Central memory CD4-positive, alpha-beta T cell (primary cell): ENCODE measurements around the gene TUFM.
A peak's percentile ranks its signal among the peaks of the same experiment; 100 is the strongest.
"Not testable (repeated sequence)": the region's sequence is repeated elsewhere in the genome, so short reads cannot be mapped to it uniquely, and the experiment has no call there.

Source experiments
- DNase-seq: peaks from one replicate; pipeline ENCODE4 v3.0.0; 2022

TUFM gene

DNA sequence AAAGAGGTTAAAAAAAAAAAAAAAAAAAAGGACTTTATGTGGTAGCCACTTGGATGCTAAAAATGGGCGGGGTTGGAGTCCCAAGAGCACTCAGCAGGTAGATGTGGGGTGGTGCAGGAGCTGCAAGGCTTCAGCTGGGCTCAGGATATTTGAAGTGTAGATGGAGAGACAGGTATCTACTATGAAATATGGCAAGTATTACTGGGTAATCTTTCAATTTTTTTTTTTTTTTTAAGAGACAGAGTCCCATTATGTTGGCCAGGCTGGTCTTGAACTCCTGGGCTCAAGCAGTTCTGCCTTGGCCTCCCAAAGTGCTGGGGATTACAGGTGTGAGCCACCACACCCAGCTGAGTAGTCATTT is 7.6 kb downstream of the TUFM start:
- DNase-seq, result no peak

DNA sequence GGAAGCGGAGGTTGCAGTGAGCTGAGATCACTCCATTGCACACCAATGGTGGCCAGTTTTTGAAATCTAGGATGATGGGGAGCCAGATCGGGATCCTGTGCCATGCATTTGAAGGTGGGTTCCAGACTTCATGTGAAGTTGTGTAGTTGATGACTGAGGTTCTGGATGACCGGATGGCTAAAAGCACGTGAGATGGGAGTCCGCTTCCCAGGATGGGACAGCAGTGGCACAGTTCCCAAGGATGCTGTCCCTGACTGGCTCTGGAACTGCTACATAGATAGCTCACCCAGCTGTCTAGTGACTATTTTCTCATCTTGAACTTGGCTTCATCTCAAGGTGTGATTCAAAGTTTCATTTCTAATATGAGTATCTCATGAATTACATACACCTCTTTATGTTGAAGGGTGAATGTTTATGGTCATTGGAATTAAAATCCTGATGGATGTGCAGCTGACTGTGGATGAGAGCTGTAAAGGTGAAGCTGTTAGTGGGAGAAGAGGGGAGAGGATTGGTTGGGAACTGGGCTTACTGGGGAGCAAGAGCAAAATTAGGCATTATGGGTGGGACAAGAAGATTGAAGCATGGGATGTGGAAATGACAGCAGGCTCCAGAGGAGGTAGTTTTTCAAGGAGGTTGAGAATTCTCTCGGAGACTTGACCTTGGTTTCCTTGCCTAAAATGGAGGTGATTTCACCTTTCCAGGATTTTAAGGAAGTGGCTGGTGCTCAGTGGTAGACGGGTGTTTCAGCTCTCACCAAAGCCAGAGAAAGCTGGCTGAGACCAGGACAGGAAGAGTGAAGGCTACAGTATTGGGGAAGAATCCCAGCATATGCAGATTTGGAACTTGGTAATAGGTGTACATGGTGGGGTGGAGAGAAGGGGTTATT is 8.2 kb downstream of the TUFM start:
- DNase-seq, result no peak

DNA sequence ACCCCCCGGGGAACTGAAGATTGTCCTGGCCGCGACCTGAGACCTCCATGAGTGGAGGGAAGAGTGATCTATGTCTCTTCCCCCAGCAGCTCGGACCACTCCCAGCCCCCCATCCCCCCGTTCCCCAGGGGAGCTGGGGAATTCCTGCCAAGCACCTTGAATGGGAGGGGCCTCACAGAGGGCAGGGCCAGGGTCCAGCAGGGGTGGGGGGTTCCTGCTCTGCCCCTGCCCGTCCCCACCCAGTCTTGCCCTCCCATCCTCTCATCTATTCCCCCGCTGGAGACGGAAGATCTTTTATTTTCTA is 9.4 kb downstream of the TUFM start:
- no peak for DNase-seq

DNA sequence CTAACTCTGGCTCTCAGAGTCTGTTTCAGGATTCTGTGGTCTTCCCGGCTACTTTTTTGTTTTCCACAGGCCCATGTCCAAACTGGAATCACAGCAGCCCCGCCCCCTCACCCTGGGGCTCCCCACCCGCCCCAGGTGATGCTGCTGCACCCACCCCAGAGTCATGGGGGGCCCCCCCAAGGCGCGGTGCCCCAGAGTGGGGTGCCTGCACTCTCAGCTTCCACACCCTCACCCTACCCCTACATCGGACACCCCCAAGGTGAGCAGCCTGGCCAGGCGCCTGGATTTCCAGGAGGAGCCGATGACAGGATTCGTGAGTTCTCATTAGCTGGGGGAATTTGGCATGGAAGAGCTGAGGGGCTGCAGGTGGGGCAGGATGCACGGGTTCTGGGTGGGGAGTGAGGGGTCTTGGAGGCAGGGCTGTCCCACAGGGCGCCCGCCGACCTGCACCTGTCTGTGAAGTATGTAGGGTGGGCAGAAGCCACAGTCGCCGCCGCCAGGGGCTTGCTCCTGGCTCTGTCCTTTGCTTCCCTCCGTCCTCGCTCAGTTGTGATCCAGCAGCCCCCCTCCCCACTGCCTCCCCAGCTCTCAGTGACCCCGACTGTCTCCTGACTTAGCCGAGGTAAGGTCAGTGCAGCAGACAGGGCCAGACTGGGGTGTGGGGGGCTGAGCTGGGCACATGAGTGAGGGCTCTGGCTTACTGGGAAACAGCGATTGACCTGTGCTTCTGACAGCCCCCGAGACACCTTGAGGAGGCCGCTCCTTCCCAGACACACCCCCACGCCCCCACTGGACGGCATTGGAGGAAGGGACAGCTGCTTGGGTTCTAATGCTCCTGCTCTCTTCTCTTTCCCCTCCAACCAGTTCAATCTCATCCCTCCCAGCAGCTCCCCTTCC is 10.0 kb downstream of the TUFM start:
- DNase-seq, result no peak

DNA sequence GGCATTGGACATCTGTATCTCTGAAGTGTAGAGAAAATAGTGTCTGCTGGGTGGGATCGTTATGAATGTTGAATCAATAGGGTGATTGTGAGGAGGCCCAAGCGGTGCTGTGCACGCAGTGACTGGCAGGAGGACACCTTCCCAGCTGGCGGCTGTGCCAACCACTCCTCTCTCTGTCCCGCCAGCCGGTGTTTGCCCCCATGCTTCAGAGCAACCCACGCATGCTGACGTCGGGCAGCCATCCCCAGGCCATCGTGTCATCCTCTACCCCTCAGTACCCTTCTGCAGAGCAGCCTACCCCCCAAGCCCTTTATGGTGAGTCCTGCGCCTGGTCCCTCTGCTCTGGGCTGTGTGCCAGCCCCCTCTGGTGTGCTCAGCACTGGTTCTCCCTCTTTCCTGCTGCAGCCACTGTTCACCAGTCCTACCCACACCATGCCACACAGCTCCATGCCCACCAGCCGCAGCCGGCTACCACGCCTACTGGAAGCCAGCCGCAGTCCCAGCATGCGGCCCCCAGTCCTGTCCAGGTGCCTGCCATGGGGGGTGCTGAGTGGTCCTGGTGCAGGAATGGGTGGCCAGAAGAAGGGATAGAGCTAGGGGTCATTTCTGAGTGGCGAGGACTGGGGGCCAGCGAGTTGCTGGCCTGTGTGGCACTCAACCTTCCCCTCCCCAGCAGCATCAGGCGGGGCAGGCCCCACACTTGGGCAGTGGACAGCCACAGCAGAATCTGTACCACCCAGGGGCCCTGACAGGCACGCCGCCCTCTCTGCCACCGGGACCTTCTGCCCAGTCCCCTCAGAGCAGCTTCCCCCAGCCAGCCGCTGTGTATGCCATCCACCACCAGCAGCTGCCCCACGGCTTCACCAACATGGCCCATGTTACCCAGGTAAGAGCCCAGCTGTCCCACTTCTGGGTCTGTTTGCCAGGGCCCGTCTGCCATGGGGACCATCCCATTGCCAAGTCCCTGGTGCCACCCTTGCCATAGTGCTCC is 11.0 kb downstream of the TUFM start:
- DNase-seq, result no peak

- no peak for DNase-seq
These were observed 11.8 kb downstream of the TUFM start for GRCh38 chr16:28834349-28834748.

DNA sequence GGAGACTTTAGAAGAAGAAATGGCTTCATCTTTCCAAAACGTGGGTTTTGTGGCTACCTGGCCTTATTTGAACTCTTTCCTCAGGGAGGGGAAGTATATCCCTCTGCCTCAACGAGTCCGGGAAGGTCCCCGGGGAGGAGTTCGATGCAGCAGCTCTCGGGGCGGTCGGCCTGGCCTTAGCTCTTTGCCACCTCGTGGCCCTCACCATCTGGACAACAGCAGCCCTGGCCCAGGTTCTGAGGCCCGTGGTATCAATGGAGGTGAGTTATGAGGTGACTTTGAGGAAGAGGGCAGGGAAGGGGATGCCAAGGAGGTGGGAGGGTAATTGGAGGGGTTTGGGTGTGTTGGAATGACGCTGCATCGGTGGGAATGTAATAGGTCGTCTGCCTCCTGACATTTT is 15.6 kb downstream of the TUFM start:
- no peak for DNase-seq

- no peak for DNase-seq
These were observed 16.4 kb downstream of the TUFM start for GRCh38 chr16:28829747-28830146.

DNA sequence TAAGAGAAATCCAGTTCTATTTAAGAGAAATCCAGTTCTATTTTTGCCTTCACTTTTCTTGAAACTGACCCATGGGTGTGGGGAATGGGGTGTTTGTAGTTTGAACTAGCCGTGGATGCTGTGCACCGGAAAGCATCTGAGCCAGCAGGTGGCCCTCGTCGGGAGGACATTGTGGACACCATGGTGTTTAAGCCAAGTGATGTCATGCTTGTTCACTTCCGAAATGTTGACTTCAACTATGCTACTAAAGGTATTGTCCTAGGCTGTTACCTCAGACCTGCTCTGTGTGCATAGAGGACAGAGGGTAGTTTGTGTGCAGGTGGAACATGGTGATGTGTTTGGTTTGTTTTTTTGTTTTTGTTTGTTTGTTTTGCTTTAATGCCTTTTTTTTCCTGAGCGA is 20.0 kb downstream of the TUFM start:
- no peak for DNase-seq

DNA sequence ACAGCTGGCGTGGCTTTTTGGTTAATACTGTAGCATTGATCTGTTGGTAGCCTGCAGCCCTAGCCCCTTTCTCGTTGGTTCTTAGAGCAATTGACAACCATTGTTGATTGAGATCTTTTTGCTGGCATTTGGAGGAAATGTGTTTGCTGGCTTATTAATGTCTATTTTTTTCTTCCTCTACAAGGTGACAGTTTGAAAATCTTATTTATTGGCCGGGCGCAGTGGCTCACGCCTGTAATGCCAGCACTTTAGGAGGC is 21.5 kb downstream of the TUFM start:
- no peak for DNase-seq

DNA sequence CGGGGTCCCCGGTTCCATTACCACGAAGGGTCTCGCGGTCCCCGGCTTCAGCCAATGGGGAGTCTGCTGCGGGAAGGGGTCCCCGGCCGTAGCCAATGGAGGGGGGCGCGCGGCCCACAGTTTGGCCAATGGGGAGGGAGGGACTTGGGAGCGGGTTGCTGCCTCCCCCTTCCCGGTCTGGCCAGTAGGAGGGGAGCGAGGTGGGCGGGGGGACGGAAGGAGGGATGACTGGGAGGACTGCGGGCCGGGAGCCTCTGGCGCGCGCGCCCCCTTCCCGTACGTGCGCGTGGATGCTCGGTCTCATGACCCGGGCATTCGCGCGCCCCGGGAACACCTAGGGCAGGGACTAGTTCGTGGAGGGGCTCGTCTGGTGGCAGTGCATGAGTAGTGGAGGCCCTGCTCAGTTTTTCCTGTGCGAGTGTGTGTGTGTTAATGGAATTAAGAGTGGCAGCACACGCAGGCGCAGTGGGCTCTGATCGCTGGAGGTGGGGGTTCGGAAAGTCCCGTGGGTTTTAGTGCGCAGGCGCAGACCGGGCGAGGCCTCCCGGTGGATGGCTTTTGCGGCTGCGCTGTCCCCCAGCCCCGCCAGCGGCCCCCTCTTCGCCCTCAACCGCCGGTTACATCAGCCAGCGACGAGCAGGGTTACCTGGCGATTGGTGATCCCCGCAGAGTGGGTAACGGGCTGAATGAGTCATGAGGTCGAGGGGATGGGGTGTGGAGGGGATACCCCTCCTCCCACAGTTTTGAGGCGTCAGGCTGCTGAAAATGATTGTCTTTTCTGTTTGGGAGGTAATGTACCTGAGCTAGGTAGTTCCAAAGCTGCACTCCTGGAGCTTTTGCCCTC is 22.1 kb downstream of the TUFM start:
- peak; percentile 95 for DNase-seq

DNA sequence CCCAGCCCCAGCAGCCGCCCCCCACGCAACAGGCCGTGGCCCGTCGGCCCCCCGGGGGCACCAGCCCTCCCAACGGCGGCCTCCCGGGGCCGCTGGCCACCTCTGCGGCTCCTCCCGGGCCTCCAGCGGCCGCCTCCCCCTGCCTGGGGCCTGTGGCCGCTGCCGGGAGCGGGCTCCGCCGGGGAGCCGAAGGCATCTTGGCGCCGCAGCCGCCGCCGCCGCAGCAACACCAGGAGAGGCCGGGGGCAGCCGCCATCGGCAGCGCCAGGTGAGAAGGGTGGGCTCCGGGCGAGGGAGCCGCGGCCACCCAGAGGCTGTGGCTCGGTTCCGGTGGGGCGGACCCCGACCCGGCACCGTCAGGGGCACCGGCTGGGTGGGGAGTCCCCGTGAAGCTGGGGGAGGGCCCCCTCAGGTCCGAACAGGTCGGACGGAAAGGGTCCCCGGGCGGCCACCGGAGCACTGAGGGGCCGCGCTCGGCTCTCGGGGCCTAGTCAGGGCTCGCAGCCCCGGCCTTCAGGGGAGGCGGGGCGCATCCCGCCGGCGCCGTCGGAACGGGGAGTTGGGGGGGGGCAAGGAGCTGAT is 22.8 kb downstream of the TUFM start:
- DNase-seq, result no peak

GRCh38 chr16:28822520-28823290 is 23.4 kb downstream of the TUFM start, which contains the start of gene ATXN2L:
TSS of gene ATXN2L (plus strand) at chr16:28822999. CDS start at chr16:28823260, 261 bp downstream.
- DNase-seq, result peak; percentile 92

- DNase-seq, result no peak
These were observed 24.2 kb downstream of the TUFM start for GRCh38 chr16:28821874-28822519.

- DNase-seq, result not testable (repeated sequence)
These were observed 25.6 kb downstream of the TUFM start for GRCh38 chr16:28820546-28820945.

- DNase-seq, result no peak
These were observed 26.1 kb downstream of the TUFM start for GRCh38 chr16:28820016-28820415.

- not testable (repeated sequence) for DNase-seq
These were observed 38.6 kb downstream of the TUFM start for GRCh38 chr16:28807445-28808120.

DNA sequence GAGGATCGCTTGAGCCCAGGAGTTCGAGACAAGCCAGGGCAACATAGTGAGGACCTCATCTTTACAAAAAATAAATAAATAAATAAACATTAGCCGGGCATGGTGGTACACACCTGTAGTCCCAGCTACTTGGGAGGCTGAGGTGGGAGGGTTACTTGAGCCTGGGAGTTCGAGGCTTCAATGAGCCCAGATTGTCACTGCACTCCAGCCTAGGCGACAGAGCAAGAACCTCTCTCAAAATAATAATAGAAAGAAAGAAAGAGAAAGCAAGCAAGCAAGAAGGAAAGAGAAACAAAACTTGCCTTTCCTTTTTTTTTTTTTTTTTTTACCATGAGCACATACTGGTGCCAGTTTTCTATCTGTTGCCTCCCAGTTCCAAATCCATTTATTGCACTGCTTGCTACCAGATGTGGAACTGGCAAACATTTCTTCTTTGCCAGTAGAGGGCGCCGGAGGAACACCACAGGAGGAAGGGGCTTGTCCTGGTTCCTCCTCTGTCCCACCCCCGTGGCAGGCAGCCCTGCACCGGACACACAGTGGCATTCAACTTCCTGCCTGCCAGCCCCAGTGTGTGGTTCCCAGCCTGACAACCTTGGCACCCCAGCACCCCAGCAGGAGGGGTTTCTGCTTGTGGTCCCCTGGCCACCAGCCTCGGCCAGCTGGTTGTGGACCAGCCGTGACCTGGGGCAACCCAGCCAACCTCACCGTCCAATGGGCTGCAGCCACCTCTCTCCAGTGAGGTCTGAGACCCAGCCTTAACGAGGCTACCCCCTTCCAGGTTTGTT is 43.7 kb downstream of the TUFM start:
- DNase-seq, result peak; percentile 62
